Lower leg skin (tissue), 3 donors: ENCODE data around the gene DAGLB.

Experiments used
- POLR2A ChIP-seq, 2 donors: fragments of 450-650 bp; IDR thresholded peaks; one replicate each; pipeline ENCODE4 v1.6.1; 2016 to 2017; ENCODE audit warnings: antibody characterized with exemption in 2 of 2, mild to moderate bottlenecking in 1 of 2, moderate library complexity in 1 of 2
- TF ChIP-seq, protein P1 (sequence below), 3 donors: fragments of 450-650 bp; IDR thresholded peaks; one replicate each; pipeline ENCODE4 v1.5.1; 2016; ENCODE audit warnings: antibody characterized with exemption in 3 of 3, mild to moderate bottlenecking in 3 of 3, moderate library complexity in 2 of 3

DNA sequence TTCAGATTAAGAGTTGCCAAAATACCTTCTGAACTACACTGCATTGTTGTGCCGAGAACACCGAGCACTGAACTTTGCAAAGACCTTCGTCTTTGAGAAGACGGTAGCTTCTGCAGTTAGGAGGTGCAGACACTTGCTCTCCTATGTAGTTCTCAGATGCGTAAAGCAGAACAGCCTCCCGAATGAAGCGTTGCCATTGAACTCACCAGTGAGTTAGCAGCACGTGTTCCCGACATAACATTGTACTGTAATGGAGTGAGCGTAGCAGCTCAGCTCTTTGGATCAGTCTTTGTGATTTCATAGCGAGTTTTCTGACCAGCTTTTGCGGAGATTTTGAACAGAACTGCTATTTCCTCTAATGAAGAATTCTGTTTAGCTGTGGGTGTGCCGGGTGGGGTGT, 45.0 kb downstream of the DAGLB start:
- no peak for TF ChIP-seq POLR2A (IDR thresholded peaks at IDR 0.05)
- TF ChIP-seq, protein P1, sequence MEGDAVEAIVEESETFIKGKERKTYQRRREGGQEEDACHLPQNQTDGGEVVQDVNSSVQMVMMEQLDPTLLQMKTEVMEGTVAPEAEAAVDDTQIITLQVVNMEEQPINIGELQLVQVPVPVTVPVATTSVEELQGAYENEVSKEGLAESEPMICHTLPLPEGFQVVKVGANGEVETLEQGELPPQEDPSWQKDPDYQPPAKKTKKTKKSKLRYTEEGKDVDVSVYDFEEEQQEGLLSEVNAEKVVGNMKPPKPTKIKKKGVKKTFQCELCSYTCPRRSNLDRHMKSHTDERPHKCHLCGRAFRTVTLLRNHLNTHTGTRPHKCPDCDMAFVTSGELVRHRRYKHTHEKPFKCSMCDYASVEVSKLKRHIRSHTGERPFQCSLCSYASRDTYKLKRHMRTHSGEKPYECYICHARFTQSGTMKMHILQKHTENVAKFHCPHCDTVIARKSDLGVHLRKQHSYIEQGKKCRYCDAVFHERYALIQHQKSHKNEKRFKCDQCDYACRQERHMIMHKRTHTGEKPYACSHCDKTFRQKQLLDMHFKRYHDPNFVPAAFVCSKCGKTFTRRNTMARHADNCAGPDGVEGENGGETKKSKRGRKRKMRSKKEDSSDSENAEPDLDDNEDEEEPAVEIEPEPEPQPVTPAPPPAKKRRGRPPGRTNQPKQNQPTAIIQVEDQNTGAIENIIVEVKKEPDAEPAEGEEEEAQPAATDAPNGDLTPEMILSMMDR (IDR thresholded peaks at IDR 0.05): no peak
